ENCODE data around the gene APOBEC3H. TPM values are rescaled to one million over a fixed set of nuclear protein-coding genes. Genes with fewer than 3 reads are reported as not detected.

Gene APOBEC3H
- total and polyA plus RNA-seq, 10 donors, result 0.70 to 3.8 (median 2.2) TPM; not detected in 1

DNA sequence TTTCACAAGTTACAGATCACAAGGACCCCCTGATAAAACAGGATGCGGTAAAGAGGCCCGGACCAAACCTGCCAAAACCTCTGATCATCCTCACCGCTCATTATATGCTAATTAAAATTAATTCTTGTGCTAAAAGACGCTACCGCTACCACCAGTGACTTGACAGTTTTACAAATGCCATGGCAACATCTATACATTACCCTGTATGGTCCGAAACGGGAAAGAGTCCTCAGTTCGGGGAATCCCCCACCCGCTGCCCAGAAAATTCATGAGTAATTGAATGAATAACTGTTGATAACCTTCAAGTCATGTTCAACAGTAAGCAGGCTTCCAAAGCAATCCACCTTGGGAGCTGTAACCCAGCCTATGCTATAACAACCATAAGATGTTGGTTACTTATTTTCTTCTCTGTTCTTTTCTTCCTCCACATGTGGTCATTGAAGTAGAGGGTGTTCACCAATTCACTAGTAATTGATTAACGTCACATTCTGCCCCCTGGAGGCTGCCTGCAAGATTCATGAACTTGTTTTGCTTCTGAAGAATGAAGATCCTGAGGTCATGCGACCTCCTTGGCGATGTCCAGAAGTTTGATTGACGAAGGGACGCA is 20.6 kb downstream of the APOBEC3H start:
- H3K9me3 ChIP-seq, result no peaks in the 10 kb centered on the region
- peaks cover 6 to 47% (median 41%) of the 10 kb centered on the region in 6 donors for H3K4me1 ChIP-seq
- TF ChIP-seq POLR2A (IDR thresholded peaks at IDR 0.05) (no peak), CTCF (IDR thresholded peaks at IDR 0.05 in 8 of 11, conservative IDR thresholded peaks at IDR 0.05 in 3 of 11) (peak; percentile 32 to 77 (median 68)), POLR2AphosphoS5 (IDR thresholded peaks at IDR 0.05) (peak in 1 of 3 donors; percentile 21)
- no peaks in the 10 kb centered on the region for H3K36me3 ChIP-seq
- peak overlapping the region in 7 of 8 donors; percentile 4 to 78 (median 54) for H3K27ac ChIP-seq
- 39 to 47% (median 44%) methylated on average over 14 of the region's 14 CpGs for WGBS, 5 donors
- intact Hi-C loops (cut with DNase I; ENCODE audit: low total_unique reads), result loop anchor here (5.0 kb wide), 2 partner anchors 110 to 245 kb away; partner anchors contain the start of gene CBX6
- H3K4me3 ChIP-seq, result peak overlapping the region in 2 of 8 donors; percentile 7 to 46
- peak; percentile 83 for DNase-seq
- H3K27me3 ChIP-seq (replicated peaks in 1 of 7), result no peaks in the 10 kb centered on the region

DNA sequence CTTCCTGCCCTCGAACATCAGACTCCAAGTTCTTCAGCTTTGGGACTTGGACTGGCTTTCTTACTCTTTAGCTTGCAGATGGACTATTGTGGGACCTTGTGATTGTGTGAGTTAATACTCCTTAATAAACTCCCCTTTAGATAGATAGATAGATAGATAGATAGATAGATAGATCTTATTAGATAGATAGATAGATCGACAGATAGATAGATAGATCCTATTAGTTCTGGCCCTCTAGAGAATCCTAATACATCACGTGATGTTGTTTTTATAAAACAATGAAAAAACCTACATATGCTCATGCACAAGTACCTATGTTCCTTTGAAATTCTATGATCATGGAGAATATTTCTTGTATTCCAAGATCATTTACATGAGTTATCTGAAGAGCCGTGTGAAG is 23.9 kb downstream of the APOBEC3H start:
- WGBS, 5 donors, result 87 to 92% (median 91%) methylated on average over 4 of the region's 4 CpGs
- Histone ChIP-seq H3K4me3 (no peak overlapping the region), H3K27me3 (replicated peaks in 1 of 7) (no peaks in the 10 kb centered on the region), H3K27ac (no peak overlapping the region), H3K9me3 (no peaks in the 10 kb centered on the region), H3K36me3 (no peaks in the 10 kb centered on the region), H3K4me1 (peaks cover 4 to 45% (median 32%) of the 10 kb centered on the region in 6 donors)
- intact Hi-C loops (cut with DNase I; ENCODE audit: low total_unique reads), result loop anchor here (5.0 kb wide), 1 partner anchor 194 kb away; no protein-coding TSS in a partner anchor
- DNase-seq, result no peak
- no peak for TF ChIP-seq POLR2A (IDR thresholded peaks at IDR 0.05)
- TF ChIP-seq POLR2AphosphoS5 (IDR thresholded peaks at IDR 0.05), result no peak
- TF ChIP-seq CTCF (IDR thresholded peaks at IDR 0.05 in 8 of 11, conservative IDR thresholded peaks at IDR 0.05 in 3 of 11), result no peak

DNA sequence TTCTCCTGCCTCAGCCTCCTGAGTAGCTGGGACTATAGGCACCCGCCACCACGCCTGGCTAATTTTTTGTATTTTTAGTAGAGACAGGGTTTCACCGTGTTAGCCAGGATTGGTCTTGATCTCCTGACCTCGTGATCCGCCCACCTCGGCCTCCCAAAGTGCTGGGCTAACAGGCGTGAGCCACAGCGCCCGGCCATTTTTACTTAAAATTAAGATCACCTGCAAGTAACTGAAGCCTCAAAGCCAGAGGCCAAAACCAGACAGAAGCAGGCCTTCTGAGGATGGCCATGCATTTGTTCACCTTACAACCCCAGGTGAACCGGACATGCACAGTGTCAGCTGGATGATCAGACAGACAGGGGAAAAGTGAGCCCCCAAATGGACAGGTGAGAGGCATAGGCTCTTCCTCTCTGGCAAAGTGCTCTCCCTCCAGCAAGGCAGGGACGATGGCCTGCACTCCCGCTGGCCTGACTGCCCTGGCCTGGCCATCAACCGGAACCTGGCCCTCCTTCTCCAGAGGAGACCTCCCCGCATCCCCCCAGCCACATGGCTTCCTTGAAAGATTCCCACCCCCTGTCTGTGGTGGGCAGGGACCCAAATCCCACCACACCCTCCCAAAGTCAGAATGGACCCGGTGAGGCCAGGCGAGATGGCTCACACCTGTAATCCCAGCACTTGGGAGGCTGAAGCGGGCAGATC is 25.9 kb downstream of the APOBEC3H start:
- H3K9me3 ChIP-seq, result no peaks in the 10 kb centered on the region
- intact Hi-C loops (cut with DNase I; ENCODE audit: low total_unique reads), result loop anchor here (5.0 kb wide), 1 partner anchor 196 kb away; no protein-coding TSS in a partner anchor
- H3K4me1 ChIP-seq, result peaks cover 0 to 26% (median 13%) of the 10 kb centered on the region in 6 donors
- 89 to 97% (median 95%) methylated on average over 11 to 17 of the region's 17 CpGs for WGBS, 5 donors
- H3K27me3 ChIP-seq (replicated peaks in 1 of 7), result no peaks in the 10 kb centered on the region
- no peak overlapping the region for H3K4me3 ChIP-seq
- no peak for TF ChIP-seq POLR2AphosphoS5 (IDR thresholded peaks at IDR 0.05)
- no peak for TF ChIP-seq POLR2A (IDR thresholded peaks at IDR 0.05)
- TF ChIP-seq CTCF (IDR thresholded peaks at IDR 0.05 in 8 of 11, conservative IDR thresholded peaks at IDR 0.05 in 3 of 11), result no peak
- H3K27ac ChIP-seq, result no peak overlapping the region
- no peaks in the 10 kb centered on the region for H3K36me3 ChIP-seq
- DNase-seq, result no peak
